WTC11 (cell line): ENCODE measurements around the gene SLC2A5. TPM values are rescaled to one million over a fixed set of nuclear protein-coding genes. Genes with fewer than 3 reads are reported as not detected.

ENCODE experiments used
- ATAC-seq: fragments of 200-7000 bp; cut with Tn5 transposase; 2 replicates; pipeline ENCODE4 v1.10.0; 2021; ENCODE audit warnings: mild to moderate bottlenecking, moderate library complexity
- CTCF ChIA-PET: fragments of 300-600 bp; sonication (Branson Sonifier 250); formaldehyde crosslinking; loops from one replicate; lab custom pipeline; 2021; ENCODE audit warnings: antibody characterized with exemption; lab: Charles Lee
- POLR2A ChIA-PET: fragments of 350-600 bp; sonication (Branson Sonifier 250); formaldehyde crosslinking; loops from one replicate; lab custom pipeline; 2021; ENCODE audit warnings: antibody characterized with exemption; lab: Charles Lee
- DNase-seq: peaks from one replicate; pipeline ENCODE4 v3.0.0; 2021; ENCODE audit warnings: low spot score
- H3K27ac Mint-ChIP-seq: 2 replicates; pipeline ENCODE4 v1.8.0; 2021; ENCODE audit warnings: mixed read lengths
- H3K27me3 Mint-ChIP-seq: 2 replicates; pipeline ENCODE4 v1.8.0; 2021; ENCODE audit warnings: low read depth, mild to moderate bottlenecking, moderate library complexity, mixed read lengths
- H3K36me3 Mint-ChIP-seq: 2 replicates; pipeline ENCODE4 v1.8.0; 2021; ENCODE audit warnings: mixed read lengths
- H3K4me1 Mint-ChIP-seq: 2 replicates; pipeline ENCODE4 v1.8.0; 2022; ENCODE audit warnings: mixed read lengths
- H3K4me3 Mint-ChIP-seq: 2 replicates; pipeline ENCODE4 v1.8.0; 2021; ENCODE audit warnings: mild to moderate bottlenecking, moderate library complexity, mixed read lengths
- H3K9me3 Mint-ChIP-seq: 2 replicates; pipeline ENCODE4 v1.8.0; 2021; ENCODE audit warnings: mixed read lengths
- FOXJ3 ChIP-seq: sonication (generic); formaldehyde crosslinking; IDR thresholded peaks from 2 replicates; pipeline ENCODE4 v1.9.0; 2021; ENCODE audit warnings: missing genetic modification reagents, mild to moderate bottlenecking, borderline replicate concordance
- JAZF1 ChIP-seq: fragments of 250-450 bp; sonication (Bioruptor Pico); IDR thresholded peaks from 2 replicates; pipeline ENCODE4 v1.9.0; 2021; ENCODE audit warnings: moderate library complexity, mild to moderate bottlenecking, inconsistent platforms
- KAT7 ChIP-seq: sonication (generic); formaldehyde crosslinking; IDR thresholded peaks from 2 replicates; pipeline ENCODE4 v1.8.1; 2023; ENCODE audit warnings: missing genetic modification reagents, mild to moderate bottlenecking, borderline replicate concordance
- NR3C1 ChIP-seq: sonication (generic); formaldehyde crosslinking; conservative IDR thresholded peaks from 2 replicates; pipeline ENCODE4 v1.8.1; 2023; ENCODE audit warnings: low read depth, mild to moderate bottlenecking, missing genetic modification reagents
- SMAD3 ChIP-seq: sonication (generic); formaldehyde crosslinking; IDR thresholded peaks from 2 replicates; pipeline ENCODE4 v1.8.0; 2022; ENCODE audit warnings: missing genetic modification reagents, mild to moderate bottlenecking, borderline replicate concordance
- SP1 ChIP-seq: sonication (generic); formaldehyde crosslinking; conservative IDR thresholded peaks from 2 replicates; pipeline ENCODE4 v1.8.1; 2022; ENCODE audit warnings: missing genetic modification reagents
- TEAD1 ChIP-seq: sonication (generic); formaldehyde crosslinking; IDR thresholded peaks from 2 replicates; pipeline ENCODE4 v1.8.0; 2022; ENCODE audit warnings: mild to moderate bottlenecking, missing genetic modification reagents
- ZBTB21 ChIP-seq: sonication (generic); formaldehyde crosslinking; IDR thresholded peaks from 2 replicates; pipeline ENCODE4 v1.8.1; 2023; ENCODE audit warnings: mild to moderate bottlenecking, missing genetic modification reagents, borderline replicate concordance
- ZNF138 ChIP-seq: sonication (generic); formaldehyde crosslinking; conservative IDR thresholded peaks from 2 replicates; pipeline ENCODE4 v1.8.1; 2022; ENCODE audit warnings: mild to moderate bottlenecking, moderate library complexity, missing genetic modification reagents
- ZNF219 ChIP-seq: sonication (generic); formaldehyde crosslinking; IDR thresholded peaks from 2 replicates; pipeline ENCODE4 v1.8.0; 2023; ENCODE audit warnings: missing genetic modification reagents, mild to moderate bottlenecking, borderline replicate concordance
- ZNF263 ChIP-seq: sonication (generic); formaldehyde crosslinking; IDR thresholded peaks from 2 replicates; pipeline ENCODE4 v1.8.1; 2022; ENCODE audit warnings: low read depth, mild to moderate bottlenecking, moderate library complexity, missing genetic modification reagents
- total RNA-seq: library from RNA; stranded (reverse); gene quantifications from 3 replicates; pipeline ENCODE4 v1.2.3, GENCODE V29; 2021
- TF ChIP-seq, protein P1 (sequence below): sonication (generic); formaldehyde crosslinking; IDR thresholded peaks from 2 replicates; pipeline ENCODE4 v1.8.0; 2023; ENCODE audit warnings: missing genetic modification reagents, mild to moderate bottlenecking, borderline replicate concordance
- TF ChIP-seq, protein P2 (sequence below): sonication (generic); formaldehyde crosslinking; IDR thresholded peaks from 2 replicates; pipeline ENCODE4 v1.8.0; 2022; ENCODE audit warnings: missing genetic modification reagents

The SLC2A5 gene
- total RNA-seq, 1 experiment from 2014 or later: 0.04 TPM

DNA sequence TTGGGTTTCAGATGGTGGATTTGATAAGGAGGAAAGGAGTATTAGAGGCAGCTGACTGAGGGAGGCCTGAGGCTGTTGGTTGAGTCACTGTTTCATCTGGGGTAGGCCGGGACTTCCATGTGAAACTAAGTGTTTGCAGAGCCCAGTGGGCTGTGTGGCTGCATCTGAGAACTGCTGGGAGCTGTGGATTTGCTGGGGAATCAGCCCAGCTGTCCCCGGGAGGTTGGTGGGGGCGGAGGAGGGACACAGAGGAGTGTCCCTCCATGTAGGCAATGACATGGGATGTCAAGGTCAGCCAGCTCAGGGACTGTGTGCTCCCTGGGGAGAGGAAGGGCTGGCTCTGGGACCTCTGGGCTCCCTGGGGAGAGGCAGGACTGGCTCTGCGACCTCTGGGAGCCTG lies 79.6 kb downstream of the SLC2A5 start (continued):
- TF ChIP-seq, protein P1, sequence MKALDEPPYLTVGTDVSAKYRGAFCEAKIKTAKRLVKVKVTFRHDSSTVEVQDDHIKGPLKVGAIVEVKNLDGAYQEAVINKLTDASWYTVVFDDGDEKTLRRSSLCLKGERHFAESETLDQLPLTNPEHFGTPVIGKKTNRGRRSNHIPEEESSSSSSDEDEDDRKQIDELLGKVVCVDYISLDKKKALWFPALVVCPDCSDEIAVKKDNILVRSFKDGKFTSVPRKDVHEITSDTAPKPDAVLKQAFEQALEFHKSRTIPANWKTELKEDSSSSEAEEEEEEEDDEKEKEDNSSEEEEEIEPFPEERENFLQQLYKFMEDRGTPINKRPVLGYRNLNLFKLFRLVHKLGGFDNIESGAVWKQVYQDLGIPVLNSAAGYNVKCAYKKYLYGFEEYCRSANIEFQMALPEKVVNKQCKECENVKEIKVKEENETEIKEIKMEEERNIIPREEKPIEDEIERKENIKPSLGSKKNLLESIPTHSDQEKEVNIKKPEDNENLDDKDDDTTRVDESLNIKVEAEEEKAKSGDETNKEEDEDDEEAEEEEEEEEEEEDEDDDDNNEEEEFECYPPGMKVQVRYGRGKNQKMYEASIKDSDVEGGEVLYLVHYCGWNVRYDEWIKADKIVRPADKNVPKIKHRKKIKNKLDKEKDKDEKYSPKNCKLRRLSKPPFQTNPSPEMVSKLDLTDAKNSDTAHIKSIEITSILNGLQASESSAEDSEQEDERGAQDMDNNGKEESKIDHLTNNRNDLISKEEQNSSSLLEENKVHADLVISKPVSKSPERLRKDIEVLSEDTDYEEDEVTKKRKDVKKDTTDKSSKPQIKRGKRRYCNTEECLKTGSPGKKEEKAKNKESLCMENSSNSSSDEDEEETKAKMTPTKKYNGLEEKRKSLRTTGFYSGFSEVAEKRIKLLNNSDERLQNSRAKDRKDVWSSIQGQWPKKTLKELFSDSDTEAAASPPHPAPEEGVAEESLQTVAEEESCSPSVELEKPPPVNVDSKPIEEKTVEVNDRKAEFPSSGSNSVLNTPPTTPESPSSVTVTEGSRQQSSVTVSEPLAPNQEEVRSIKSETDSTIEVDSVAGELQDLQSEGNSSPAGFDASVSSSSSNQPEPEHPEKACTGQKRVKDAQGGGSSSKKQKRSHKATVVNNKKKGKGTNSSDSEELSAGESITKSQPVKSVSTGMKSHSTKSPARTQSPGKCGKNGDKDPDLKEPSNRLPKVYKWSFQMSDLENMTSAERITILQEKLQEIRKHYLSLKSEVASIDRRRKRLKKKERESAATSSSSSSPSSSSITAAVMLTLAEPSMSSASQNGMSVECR (CRISPR knock-in tag): no peak

DNA sequence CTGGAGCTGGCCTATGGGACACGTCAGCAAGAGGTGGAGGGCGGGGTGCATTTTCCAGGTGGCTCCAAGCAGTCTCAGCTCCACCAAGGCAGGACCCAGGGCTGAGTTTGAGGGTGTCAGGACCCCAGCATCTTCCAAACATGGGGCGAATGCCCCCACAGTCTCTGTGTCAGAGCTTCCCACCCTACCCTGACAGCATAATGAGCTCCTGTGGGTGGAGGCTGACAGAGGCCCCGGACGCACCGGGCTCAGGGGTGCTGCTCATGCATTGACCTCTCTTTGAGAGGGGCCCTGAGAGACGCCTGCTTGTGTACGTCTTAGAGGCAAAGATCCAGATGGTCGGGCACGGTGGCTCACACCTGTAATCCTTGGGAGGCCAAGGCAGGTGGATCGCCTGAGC lies 80.4 kb downstream of the SLC2A5 start:
- Mint-ChIP-seq H3K4me3 (no peak overlapping the region), H3K4me1 (0 out of 2 replicates have a peak, but pooled peaks cover 2% of the 10 kb centered on the region), H3K27ac (no peak overlapping the region), H3K36me3 (peaks cover 8% of the 10 kb centered on the region), H3K9me3 (peaks cover 11% of the 10 kb centered on the region), H3K27me3 (no peaks in the 10 kb centered on the region)
- POLR2A ChIA-PET: no interaction called here
- DNase-seq (no peak), ATAC-seq (no peak)
- CTCF ChIA-PET: interaction anchor here (0.6 to 6.1 kb wide), 7 partner anchors 16 to 140 kb away, joined by 3 to 50 read pairs (median 3); no protein-coding TSS in a partner anchor
- TF ChIP-seq ZNF263 (CRISPR knock-in tag): no peak
- no peak for TF ChIP-seq NR3C1 (CRISPR knock-in tag)
- TF ChIP-seq SP1: no peak
- TF ChIP-seq ZBTB21 (CRISPR knock-in tag): no peak
- TF ChIP-seq FOXJ3 (CRISPR knock-in tag): no peak
- no peak for TF ChIP-seq SMAD3

DNA sequence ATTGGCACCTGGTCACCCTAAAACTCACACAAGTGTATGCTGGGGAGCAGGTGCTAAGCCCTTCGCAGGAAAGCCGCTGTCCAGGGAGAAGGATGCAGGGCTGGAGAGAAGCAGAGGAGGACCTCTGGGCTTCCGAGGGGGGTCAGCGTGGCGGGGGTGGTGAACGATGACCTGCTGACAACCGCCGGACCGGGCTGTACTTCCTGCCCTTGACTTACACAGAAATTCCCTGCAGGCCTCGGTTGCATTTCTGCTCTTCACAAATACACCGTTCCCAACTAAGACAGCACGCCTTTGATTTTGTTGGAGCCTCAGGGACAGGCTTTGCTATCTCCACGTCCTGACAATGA lies 80.8 kb downstream of the SLC2A5 start:
- Mint-ChIP-seq H3K27ac (no peak overlapping the region), H3K27me3 (no peaks in the 10 kb centered on the region), H3K4me3 (no peak overlapping the region), H3K9me3 (peaks cover 11% of the 10 kb centered on the region), H3K4me1 (0 out of 2 replicates have a peak, but pooled peaks cover 2% of the 10 kb centered on the region), H3K36me3 (peaks cover 8% of the 10 kb centered on the region)
- ChIA-PET CTCF (interaction anchor here (1.1 to 6.1 kb wide), 4 partner anchors 16 to 140 kb away, joined by 3 to 50 read pairs (median 25); no protein-coding TSS in a partner anchor), POLR2A (no interaction called here)
- DNase-seq: no peak
- TF ChIP-seq KAT7 (CRISPR knock-in tag) (no peak), ZNF219 (CRISPR knock-in tag) (no peak), ZNF138 (CRISPR knock-in tag) (no peak), JAZF1 (CRISPR knock-in tag) (no peak), TEAD1 (no peak)
- TF ChIP-seq, protein P2, sequence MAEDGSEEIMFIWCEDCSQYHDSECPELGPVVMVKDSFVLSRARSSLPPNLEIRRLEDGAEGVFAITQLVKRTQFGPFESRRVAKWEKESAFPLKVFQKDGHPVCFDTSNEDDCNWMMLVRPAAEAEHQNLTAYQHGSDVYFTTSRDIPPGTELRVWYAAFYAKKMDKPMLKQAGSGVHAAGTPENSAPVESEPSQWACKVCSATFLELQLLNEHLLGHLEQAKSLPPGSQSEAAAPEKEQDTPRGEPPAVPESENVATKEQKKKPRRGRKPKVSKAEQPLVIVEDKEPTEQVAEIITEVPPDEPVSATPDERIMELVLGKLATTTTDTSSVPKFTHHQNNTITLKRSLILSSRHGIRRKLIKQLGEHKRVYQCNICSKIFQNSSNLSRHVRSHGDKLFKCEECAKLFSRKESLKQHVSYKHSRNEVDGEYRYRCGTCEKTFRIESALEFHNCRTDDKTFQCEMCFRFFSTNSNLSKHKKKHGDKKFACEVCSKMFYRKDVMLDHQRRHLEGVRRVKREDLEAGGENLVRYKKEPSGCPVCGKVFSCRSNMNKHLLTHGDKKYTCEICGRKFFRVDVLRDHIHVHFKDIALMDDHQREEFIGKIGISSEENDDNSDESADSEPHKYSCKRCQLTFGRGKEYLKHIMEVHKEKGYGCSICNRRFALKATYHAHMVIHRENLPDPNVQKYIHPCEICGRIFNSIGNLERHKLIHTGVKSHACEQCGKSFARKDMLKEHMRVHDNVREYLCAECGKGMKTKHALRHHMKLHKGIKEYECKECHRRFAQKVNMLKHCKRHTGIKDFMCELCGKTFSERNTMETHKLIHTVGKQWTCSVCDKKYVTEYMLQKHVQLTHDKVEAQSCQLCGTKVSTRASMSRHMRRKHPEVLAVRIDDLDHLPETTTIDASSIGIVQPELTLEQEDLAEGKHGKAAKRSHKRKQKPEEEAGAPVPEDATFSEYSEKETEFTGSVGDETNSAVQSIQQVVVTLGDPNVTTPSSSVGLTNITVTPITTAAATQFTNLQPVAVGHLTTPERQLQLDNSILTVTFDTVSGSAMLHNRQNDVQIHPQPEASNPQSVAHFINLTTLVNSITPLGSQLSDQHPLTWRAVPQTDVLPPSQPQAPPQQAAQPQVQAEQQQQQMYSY (CRISPR knock-in tag): no peak
- no peak for ATAC-seq
